Stimulated activated CD4-positive, alpha-beta T cell treated with anti-CD3 and anti-CD28 coated beads, TNF-alpha, amount 100 ng/mL, for 24 hours (primary cell): ENCODE results near the gene GRB7.
"Not testable (repeated sequence)": the region's sequence is repeated elsewhere in the genome, so short reads cannot be mapped to it uniquely, and the experiment has no call there.

Experiments used
- DNase-seq, 3 experiments: peaks; one replicate each; pipeline ENCODE4 v3.0.0-alpha.2; 2020; ENCODE audit warnings: low read depth in 3 of 3

The GRB7 gene

DNA sequence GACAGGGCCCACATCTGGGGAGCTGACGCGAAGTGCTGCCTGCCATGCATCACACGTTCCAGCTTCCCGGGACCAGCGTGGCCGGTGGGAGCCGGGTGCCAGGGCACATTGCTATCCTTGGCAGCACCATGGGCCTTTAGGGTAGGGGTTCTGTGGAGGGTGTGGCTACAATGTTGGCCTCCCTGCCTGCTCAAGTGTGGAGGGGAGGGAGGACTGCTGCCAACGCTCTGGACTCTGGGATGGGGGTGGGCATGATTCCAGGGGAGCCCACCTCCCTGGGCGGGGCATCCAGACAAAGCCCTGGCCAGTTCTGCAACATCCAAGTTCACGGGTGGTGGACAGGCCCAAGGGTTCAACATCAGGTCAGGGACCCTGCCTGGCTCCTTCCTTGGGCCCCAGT, 13.9 kb downstream of the GRB7 start:
- peak in 1 of 3 experiments; percentile 26 for DNase-seq

DNA sequence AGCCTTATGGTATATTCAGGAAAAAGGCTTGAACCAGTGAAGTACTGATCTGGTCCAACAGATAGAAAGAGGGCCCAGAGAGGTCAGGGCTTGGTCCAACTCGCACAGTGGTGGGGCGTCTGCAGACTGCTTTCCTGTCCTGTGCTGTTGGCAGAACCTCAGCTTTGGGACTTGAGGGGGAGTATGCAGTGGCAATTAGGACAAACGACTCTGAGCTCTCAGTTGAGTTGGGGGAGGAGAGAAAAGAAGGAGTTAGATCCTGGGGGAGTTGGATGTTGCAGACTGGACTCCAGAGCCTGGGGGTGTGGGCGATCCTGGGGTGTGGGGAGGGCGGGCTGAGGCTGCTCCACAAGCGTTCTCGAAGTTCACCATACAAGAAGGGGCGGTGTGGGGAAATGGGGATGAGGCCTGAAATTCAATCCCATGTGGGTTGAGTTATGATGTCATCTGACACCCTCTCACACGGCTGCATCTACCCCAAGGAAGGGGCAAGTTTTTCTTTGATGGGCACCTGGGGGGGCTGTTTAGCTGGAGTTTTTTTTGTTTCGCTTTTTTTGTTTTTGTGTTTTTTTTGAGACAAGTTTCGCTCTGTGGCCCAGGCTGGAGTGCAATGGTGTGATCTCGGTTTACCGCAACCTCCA, 14.6 kb downstream of the GRB7 start:
- DNase-seq = no peak

GRCh38 chr17:39753514-39754160, 15.9 kb downstream of the GRB7 start:
- DNase-seq = no peak

GRCh38 chr17:39754161-39754957, 16.6 kb downstream of the GRB7 start:
- peak; percentile 86 to 94 (median 88) for DNase-seq

- no peak for DNase-seq
These were observed 17.3 kb downstream of the GRB7 start for GRCh38 chr17:39754958-39755553.

DNA sequence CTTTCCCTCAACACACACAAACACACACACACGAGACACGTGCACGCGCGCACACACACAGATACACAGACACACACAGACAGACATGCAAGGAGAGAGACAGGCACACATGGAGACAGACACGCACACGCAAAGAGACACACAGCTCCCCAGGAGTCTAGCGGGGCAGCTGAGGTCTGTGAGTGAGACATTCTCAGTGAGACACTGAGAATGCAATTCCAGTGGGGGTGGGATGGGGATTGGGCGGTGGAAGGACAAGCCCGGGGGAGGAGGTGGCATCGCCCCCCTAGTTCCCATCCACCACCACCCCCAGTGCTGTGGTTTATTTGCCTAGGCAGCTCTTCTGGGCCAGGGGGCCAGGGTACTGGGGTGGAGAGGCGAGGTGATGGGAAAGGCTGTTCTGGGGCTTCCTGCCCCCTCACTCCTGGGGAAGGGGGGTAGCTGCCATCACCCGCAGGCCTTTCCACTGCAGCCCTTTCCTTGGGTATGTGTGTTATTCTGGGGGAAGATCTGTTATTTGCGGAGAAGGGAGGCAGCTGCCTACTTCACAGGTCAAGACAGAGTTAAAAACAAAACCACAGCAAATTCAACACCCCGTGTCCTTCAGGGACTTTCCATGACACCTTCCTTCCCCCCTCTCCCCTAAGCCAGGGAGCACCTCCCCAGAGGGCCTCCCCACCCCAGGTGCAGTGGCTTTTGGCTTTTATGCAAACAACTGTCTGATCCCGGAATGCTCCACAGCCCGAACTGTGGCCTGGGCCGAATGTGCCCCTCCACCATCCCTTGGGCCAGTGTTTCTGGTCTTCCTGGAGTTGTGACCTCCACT, 18.0 kb downstream of the GRB7 start:
- DNase-seq = peak; percentile 28 to 44 (median 32)

DNA sequence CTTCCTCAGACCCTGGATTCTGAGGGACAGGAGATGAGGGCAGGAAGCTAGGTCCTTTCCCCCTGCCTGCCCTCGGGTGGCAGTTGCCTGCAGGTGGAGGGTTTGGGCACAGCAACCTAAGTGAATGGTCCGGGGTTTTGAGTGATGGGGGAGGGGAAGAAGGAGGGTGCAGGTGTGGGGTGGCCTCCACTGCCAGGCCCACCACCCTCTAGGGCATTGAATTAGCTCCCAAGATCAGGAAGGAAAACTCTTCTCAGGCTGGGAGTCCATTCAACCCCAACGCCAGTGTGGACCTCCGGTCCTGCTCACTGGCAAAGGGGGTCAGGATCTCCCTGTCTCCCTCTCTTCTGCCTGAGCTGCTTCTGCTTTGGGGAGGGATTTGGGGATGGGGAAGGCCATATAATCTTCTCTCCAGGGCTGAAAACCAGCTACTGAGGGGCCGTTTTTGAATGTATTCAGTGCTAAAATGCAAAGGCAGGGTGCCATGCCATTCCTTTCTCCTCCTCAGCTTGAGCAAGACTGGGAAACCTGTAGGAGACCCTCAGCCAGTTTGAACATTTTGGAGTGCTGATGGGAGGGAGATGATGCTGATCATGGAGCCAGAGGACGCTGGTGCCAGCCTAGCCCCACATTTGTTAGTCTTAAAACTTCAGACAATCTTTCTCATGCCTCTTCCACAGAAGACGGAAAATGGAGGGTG, 18.8 kb downstream of the GRB7 start:
- no peak for DNase-seq

DNA sequence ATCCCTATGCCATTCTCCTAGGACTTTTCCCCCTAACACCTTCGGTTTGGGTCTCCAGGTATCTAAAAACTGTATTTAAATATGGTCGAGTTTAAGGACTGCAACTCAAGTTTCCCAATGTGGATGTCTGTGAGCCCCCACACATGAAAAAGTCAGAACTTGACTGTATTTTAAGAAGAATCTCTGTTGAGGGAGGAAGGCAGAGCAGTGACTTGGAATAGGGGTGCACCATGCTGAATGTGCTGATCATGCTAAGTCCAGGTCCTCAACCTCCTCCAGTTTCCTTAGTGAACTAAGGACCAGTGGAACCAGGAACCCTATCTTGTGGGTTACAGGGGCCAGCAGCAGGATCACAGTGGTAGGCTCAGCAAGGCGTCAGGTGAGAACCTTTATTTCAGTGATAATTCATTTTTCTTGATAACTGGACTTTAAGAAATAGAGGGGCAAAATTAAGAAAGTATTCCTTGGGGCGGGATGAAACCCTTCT, 19.5 kb downstream of the GRB7 start:
- no peak for DNase-seq

DNA sequence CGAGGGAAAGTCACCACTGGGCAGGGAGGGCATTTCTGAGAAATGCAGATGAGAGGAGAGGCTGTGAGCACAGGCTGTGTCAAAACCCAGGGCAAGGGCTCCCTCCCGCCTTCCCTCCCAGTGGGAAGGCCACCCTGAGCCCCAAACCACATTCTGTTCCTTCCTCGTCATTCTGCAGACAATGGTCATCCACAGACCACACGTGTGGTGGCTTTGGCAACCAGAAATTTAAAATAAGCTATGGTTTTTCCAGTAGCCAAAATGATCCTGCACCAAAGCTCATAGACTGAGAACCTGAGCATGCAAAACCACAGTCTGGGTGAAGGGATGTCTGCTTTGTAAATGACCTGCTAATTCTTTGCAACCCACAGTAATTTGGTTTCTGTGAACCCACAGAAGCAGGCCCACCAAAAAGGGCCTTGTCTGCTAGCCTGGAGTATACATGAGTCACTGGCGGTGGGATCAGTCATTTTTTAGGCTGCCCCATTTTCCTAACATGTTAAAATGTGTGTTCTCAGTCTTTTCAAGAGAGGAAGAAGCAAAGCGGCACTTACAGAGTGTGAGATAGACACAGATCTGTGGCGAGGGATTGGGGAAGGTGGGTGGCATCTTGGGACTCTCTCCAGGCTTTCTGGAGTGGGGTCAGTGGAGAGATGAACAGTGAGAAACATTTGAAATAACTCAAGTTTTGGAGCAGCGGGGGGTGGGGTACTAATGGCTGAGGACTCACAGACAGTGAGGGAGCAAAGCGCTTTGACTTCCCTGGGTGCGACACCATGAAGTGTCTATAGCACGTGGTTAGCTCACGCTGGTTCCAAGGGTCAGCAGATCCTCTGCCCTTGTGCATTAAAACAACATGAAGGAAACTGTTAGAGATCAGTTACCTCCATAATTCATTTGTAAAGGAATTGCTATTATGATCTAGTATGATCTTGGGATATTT, 20.5 kb downstream of the GRB7 start:
- DNase-seq = peak; percentile 31 to 52 (median 37)

DNA sequence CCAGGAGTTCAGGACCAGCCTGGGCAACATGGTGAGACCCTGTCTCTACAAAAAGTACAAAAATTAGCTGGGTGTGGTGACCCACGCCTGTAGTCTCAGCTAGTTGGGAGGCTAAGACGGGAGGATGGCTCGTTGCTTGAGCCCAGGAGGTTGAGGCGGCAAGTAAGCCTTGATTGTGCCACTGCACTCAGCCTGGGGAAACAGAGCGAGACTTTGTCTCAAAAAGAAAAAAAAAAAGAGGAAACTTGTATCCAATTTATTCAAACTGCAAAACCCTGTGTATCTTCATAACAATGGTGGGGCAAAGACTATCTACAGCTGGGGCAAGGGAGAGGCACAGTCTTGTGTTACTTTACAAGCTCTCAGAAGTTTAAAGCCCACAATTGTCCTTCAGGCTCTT, 21.5 kb downstream of the GRB7 start:
- no peak for DNase-seq

GRCh38 chr17:39761861-39762496, 24.2 kb downstream of the GRB7 start:
- no peak for DNase-seq

DNA sequence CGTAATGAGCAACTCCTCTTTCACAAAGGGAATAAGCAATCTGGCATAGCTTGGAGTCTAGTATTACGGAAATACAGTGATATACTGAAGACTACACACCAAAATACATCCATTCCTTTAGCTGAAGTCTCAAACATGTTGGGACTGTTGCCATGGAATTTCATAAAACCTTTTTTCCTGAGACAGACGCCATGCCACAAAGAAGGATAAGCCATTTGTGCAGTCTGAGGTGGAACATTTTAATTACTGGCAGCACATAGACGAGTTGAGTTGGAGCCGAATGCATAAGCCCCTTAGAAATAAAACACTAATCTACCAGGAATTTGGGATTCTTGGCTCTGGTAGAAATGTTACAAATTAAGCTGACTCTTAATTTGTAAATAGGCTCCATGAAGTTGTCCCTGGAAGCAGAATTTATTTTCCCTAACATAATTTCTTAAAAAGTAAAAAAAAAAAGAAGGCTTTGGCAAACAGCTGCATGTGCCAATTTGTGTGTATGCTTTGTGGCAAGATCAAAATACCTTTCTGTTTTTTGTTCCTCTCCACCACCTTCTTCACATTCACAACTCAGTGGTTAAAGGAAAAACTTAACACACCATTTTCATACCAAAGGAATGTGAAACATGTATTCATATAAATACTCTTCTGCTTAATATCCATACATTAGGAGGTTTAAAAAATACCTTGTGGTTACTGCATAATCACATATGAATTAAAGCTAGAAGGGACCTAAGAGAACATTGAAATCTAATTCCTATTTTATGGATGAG, 25.5 kb downstream of the GRB7 start:
- DNase-seq = no peak

DNA sequence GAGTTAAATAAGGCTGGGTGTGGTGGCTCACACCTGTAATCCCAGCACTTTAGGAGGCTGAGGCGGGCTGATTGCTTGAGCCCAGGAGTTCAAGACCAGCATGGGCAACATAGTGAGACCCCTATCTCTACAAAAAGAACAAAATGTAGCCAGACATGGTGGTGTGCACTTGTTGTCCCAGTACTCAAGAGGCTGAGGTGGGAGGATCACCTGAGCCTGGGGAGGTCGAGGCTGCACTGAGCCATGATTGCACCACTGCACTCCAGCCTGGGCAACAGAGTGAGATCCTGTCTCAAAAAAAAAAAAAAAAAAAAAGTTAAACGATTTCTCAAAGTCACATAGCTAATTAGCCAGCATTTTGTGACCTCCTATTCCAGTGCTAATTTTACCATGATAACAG, 26.4 kb downstream of the GRB7 start:
- not testable (repeated sequence) for DNase-seq

DNA sequence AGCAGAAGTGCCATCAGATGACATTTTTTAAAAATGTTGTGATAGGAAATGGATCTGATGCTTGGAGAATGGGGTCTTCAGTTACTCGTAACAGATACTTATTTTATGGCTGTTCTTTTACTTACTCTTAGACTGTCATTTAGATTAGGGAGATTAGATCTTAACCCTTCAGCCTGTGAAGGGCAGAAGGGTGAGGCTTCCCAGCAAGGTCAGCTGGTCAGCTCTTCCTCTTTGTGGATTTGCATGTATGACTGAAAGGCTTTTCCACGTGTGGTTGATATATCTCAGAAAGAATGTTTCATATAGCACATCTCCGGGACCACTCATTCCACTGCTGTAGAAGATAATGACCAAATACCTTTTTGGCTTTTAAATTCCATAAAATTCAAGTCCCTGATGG, 27.4 kb downstream of the GRB7 start:
- DNase-seq = no peak

- no peak for DNase-seq
These were observed 28.0 kb downstream of the GRB7 start for GRCh38 chr17:39765766-39766165.

GRCh38 chr17:39767147-39767546, 29.4 kb downstream of the GRB7 start:
- no peak for DNase-seq

- DNase-seq = peak; percentile 43 to 59 (median 52)
These were observed 32.3 kb downstream of the GRB7 start for GRCh38 chr17:39769974-39770587.

DNA sequence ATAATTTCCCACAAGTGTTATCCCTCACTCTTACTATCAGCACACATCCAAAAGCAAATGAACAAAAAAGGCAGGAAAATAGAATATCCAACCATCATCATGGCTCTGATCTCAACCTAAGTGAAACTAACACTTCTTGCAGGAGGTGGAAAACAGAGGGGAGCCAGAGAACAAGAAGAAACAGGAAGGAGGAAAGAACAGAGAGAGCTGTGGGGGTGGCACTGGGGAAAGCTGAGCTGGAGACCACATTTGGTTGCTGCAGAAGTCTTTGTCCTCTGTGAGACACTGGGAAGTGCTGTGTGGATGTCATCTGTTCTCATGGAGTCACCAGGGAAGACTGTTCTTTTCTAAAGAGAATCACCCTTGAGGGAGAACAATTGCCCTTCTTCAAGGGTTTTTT, 34.7 kb downstream of the GRB7 start:
- DNase-seq = no peak
